ENCODE measurements around the gene PYGO2. TPM values are rescaled to one million over a fixed set of nuclear protein-coding genes. Genes with fewer than 3 reads are reported as not detected.

Gene PYGO2
- total and polyA plus RNA-seq, 2 of the 8 experiments (the other 6 are each of a cell fraction or from before 2014, with no cell fraction given) = 31.0 to 31.6 TPM

- peaks cover 0 to 4% (median 0%) of the 10 kb centered on the region in 4 experiments; a peak in 1 of 8 replicates for H3K36me3 ChIP-seq (ENCODE audit: control insufficient read depth in 2 of 4, insufficient read depth in 4 of 4, low read length in 3 of 4)
- no peak overlapping the region for H3K56ac ChIP-seq (replicated peaks; ENCODE audit: insufficient read length, low read depth, low read length)
- no peaks in the 10 kb centered on the region for H3K9me3 ChIP-seq (ENCODE audit: insufficient read depth in 2 of 2, low read depth in 1 of 2, low read length in 1 of 2)
- H2BK5ac ChIP-seq (ENCODE audit: low read depth, low read length) = no peak overlapping the region
- no peak overlapping the region for H3K9ac ChIP-seq (replicated peaks in 1 of 4; ENCODE audit: extremely low read depth in 1 of 4, low read depth in 3 of 4, low read length in 3 of 4)
- H3K27me3 ChIP-seq (replicated peaks in 1 of 4; ENCODE audit: control insufficient read depth in 3 of 4, extremely low read depth in 1 of 4, insufficient read depth in 3 of 4, low read length in 3 of 4) = no peaks in the 10 kb centered on the region; a peak in 2 of 7 replicates
- ChIA-PET POLR2A (ENCODE audit: partially characterized antibody) (interaction anchor here (0.8 to 18.6 kb wide), 7 partner anchors 9 to 31 kb away, joined by 3 to 662 read pairs (median 7); partner anchors contain the start of genes CKS1B, FLAD1, LENEP and PMVK), CTCF (ENCODE audit: partially characterized antibody) (interaction anchor here (0.8 to 9.8 kb wide), 6 partner anchors 18 to 180 kb away, joined by 3 to 132 read pairs (median 4); partner anchors contain the start of genes LENEP and SHC1)
- peaks cover 0 to 3% of the 10 kb centered on the region in 2 experiments; a peak in 2 of 4 replicates for H3K79me2 ChIP-seq (ENCODE audit: control insufficient read depth in 1 of 2, insufficient read depth in 2 of 2, low read length in 2 of 2)
- H3K23ac ChIP-seq (ENCODE audit: insufficient read length) = no peak overlapping the region
- H2BK20ac ChIP-seq (ENCODE audit: low read length) = no peak overlapping the region
- no peak overlapping the region for H3K14ac ChIP-seq (ENCODE audit: insufficient read length)
- DNase-seq (ENCODE audit: low read depth in 1 of 2, low spot score in 2 of 2) = no peak
- no peak overlapping the region for H3K27ac ChIP-seq (ENCODE audit: low read depth, low read length)
- H4K91ac ChIP-seq (replicated peaks; ENCODE audit: insufficient read length, low read length) = no peak overlapping the region
- TF ChIP-seq FOSL1 (IDR thresholded peaks at IDR 0.05; ENCODE audit: insufficient read depth, low read depth, low read length) (no peak), KDM5A (IDR thresholded peaks at IDR 0.05; ENCODE audit: low read length) (no peak)
- H4K20me1 ChIP-seq (replicated peaks in 1 of 2; ENCODE audit: control insufficient read depth in 1 of 2, insufficient read depth in 2 of 2, low read length in 2 of 2) = peaks cover 1 to 8% of the 10 kb centered on the region in 2 experiments
- peaks cover 5% of the 10 kb centered on the region for H3K23me2 ChIP-seq (ENCODE audit: low read depth, low read length)
- WGBS, 2 experiments (ENCODE audit: extremely low coverage in 1 of 2, insufficient coverage in 1 of 2, insufficient read length in 1 of 2, insufficient replicate concordance in 2 of 2, low coverage in 1 of 2, low lambda C conversion rate in 2 of 2, missing lambda C conversion rate in 1 of 2) = 91% methylated on average over 6 of the region's 6 CpGs; no CpG with 5 or more reads in 1 of the 2 experiments
- no peak overlapping the region for H3K18ac ChIP-seq (ENCODE audit: extremely low read depth, low read length)
- FAIRE-seq = no peak
- no peak overlapping the region for H2BK15ac ChIP-seq (ENCODE audit: low read length)
- no peak overlapping the region for H3K4ac ChIP-seq (replicated peaks; ENCODE audit: insufficient read length, low read depth, low read length)
- no peak overlapping the region for H2AK5ac ChIP-seq (ENCODE audit: low read depth, low read length)
- H4K5ac ChIP-seq (ENCODE audit: insufficient read length, low read depth, low read length) = no peak overlapping the region
- no peak overlapping the region for H3K4me3 ChIP-seq (ENCODE audit: extremely low read depth in 1 of 4, insufficient read depth in 2 of 4, low read depth in 3 of 4, low read length in 4 of 4)
- no peak overlapping the region for H2BK120ac ChIP-seq (replicated peaks; ENCODE audit: low read depth, low read length)
- H3K4me2 ChIP-seq (ENCODE audit: insufficient read depth in 1 of 2, low read depth in 2 of 2, low read length in 2 of 2) = no peak overlapping the region
- H3K4me1 ChIP-seq (replicated peaks in 1 of 4; ENCODE audit: control insufficient read depth in 3 of 4, insufficient read depth in 4 of 4, low read length in 3 of 4) = peaks cover 0 to 28% (median 8%) of the 10 kb centered on the region in 4 experiments; a peak in 6 of 7 replicates
- 0 out of 2 replicates have a peak, but pooled peaks cover 6% of the 10 kb centered on the region for H3K79me1 ChIP-seq (ENCODE audit: low read depth, low read length)
- no peak overlapping the region for H2BK12ac ChIP-seq (ENCODE audit: low read depth, low read length)
- no peak overlapping the region for H4K8ac ChIP-seq (ENCODE audit: extremely low read depth, insufficient read depth, low read length)
- no peak overlapping the region for H2AFZ ChIP-seq (ENCODE audit: low read length)
Measured at GRCh38 chr1:154952664-154953063, 8.9 kb downstream of the PYGO2 start.

All from H1 (cell line).